Esophagus squamous epithelium (tissue), 5 donors: ENCODE results near the gene IL20RA. TPM values are rescaled to one million over a fixed set of nuclear protein-coding genes. Genes with fewer than 3 reads are reported as not detected.

Source experiments
- DNase-seq: peaks from one replicate; lab custom pipeline; 2025; lab: John Stamatoyannopoulos, UW
- H3K27ac ChIP-seq, 4 donors: fragments of 200-600 bp; sonication (generic); one replicate each; pipeline ENCODE4 v1.5.1; 2016 to 2019; ENCODE audit warnings: mild to moderate bottlenecking in 1 of 4
- H3K27me3 ChIP-seq, 4 donors: fragments of 200-600 bp; sonication (generic); 1 replicate in 3 of 4; 2 replicates in 1 of 4; pipeline versions ENCODE4 v1.5.1 to v1.6.0; 2017 to 2021; ENCODE audit warnings: antibody characterized with exemption in 1 of 4
- H3K36me3 ChIP-seq, 3 donors: fragments of 200-600 bp; sonication (generic); one replicate each; pipeline ENCODE4 v1.5.1; 2016 to 2019
- H3K4me1 ChIP-seq, 3 donors: fragments of 200-600 bp; sonication (generic); one replicate each; pipeline ENCODE4 v1.5.1; 2017 to 2019
- H3K4me3 ChIP-seq, 4 donors: fragments of 200-600 bp; sonication (generic); 1 replicate in 3 of 4; 2 replicates in 1 of 4; pipeline ENCODE4 v1.5.1; 2016 to 2019; ENCODE audit warnings: mild to moderate bottlenecking in 2 of 4, moderate library complexity in 1 of 4
- H3K9me3 ChIP-seq, 3 donors: fragments of 200-600 bp; sonication (generic); one replicate each; pipeline ENCODE4 v1.5.1; 2016 to 2019
- CTCF ChIP-seq, 6 experiments: fragments of 450-650 bp in 4 of 6; fragments of 200-600 bp in 2 of 6; sonication (generic) in 2 of 6; IDR thresholded peaks; one replicate each; pipeline ENCODE4 v1.5.1; 2016 to 2019; ENCODE audit warnings: antibody characterized with exemption in 6 of 6, mild to moderate bottlenecking in 4 of 6, moderate library complexity in 4 of 6
- POLR2A ChIP-seq, 4 donors: fragments of 450-650 bp; IDR thresholded peaks; one replicate each; pipeline ENCODE4 v1.6.1; 2017; ENCODE audit warnings: antibody characterized with exemption in 4 of 4, mild to moderate bottlenecking in 4 of 4, moderate library complexity in 3 of 4
- WGBS, 2 donors: methylation state at CpG; one replicate each; pipeline ENCODE4 v1.1.5; 2018; 5-methylcytosine and 5-hydroxymethylcytosine counted together
- intact Hi-C: fragments of 100-400 bp; cut with DNase I; formaldehyde crosslinking; loops from one replicate; pipeline ENCODE4 v1.15.0; 2022
- total RNA-seq, 4 donors: library from RNA; depleted of rRNA; stranded (reverse); fragments of >200 nt; gene quantifications; one replicate each; pipeline ENCODE4 v1.1.0, GENCODE V29; 2016
- donor health status: DM: yes; HTN: yes; CAD: no.

Gene IL20RA
- total RNA-seq, 4 donors from 2014 or later = 11.1 to 20.7 (median 13.1) TPM

- DNase-seq = no peak
- intact Hi-C loops = no loop called here
These were observed 541 bp upstream of the IL20RA start for GRCh38 chr6:137045222-137045789.

GRCh38 chr6:137043710-137044365, 927 bp downstream of the IL20RA start:
- Histone ChIP-seq H3K4me3 (peak overlapping the region; percentile 64 to 97 (median 86)), H3K27ac (peak overlapping the region; percentile 78 to 98 (median 87)), H3K36me3 (no peaks in the 10 kb centered on the region), H3K4me1 (peaks cover 0 to 30% (median 0%) of the 10 kb centered on the region in 3 donors), H3K27me3 (peaks cover 0 to 35% (median 0%) of the 10 kb centered on the region in 4 donors), H3K9me3 (no peaks in the 10 kb centered on the region)
- intact Hi-C loops = no loop called here
- DNase-seq = no peak
- 6 to 12% methylated on average over 9 to 12 of the region's 42 CpGs for WGBS, 2 donors
- no peak for TF ChIP-seq POLR2A (IDR thresholded peaks at IDR 0.05)
- TF ChIP-seq CTCF (IDR thresholded peaks at IDR 0.05) = no peak

More at GRCh38 chr6:137045222-137045789, 541 bp upstream of the IL20RA start:
- H3K4me1 ChIP-seq = peaks cover 0 to 30% (median 0%) of the 10 kb centered on the region in 3 donors
- peak overlapping the region; percentile 78 to 98 (median 87) for H3K27ac ChIP-seq
- H3K27me3 ChIP-seq = peaks cover 0 to 35% (median 0%) of the 10 kb centered on the region in 4 donors
- H3K36me3 ChIP-seq = no peaks in the 10 kb centered on the region
- peak overlapping the region; percentile 64 to 97 (median 86) for H3K4me3 ChIP-seq
- H3K9me3 ChIP-seq = no peaks in the 10 kb centered on the region
- no peak for TF ChIP-seq POLR2A (IDR thresholded peaks at IDR 0.05)
- no peak for TF ChIP-seq CTCF (IDR thresholded peaks at IDR 0.05)
- 37 to 78% methylated on average over 7 of the region's 7 CpGs for WGBS, 2 donors

GRCh38 chr6:137040393-137040792, 4.4 kb downstream of the IL20RA start:
- H3K9me3 ChIP-seq = no peaks in the 10 kb centered on the region
- intact Hi-C loops = no loop called here
- H3K36me3 ChIP-seq = no peaks in the 10 kb centered on the region
- H3K27me3 ChIP-seq = peaks cover 0 to 40% (median 0%) of the 10 kb centered on the region in 4 donors
- no peak overlapping the region for H3K27ac ChIP-seq
- no peak for DNase-seq
- TF ChIP-seq CTCF (IDR thresholded peaks at IDR 0.05) (peak in 2 of 6 experiments; percentile 23 to 37), POLR2A (IDR thresholded peaks at IDR 0.05) (no peak)
- no peak overlapping the region for H3K4me3 ChIP-seq
- H3K4me1 ChIP-seq = peaks cover 0 to 51% (median 11%) of the 10 kb centered on the region in 3 donors

- peaks cover 0 to 27% (median 0%) of the 10 kb centered on the region in 4 donors for H3K27me3 ChIP-seq
These were observed 5.8 kb downstream of the IL20RA start for GRCh38 chr6:137039010-137039409.

More at GRCh38 chr6:137039010-137039409, 5.8 kb downstream of the IL20RA start:
- Histone ChIP-seq H3K4me3 (no peak overlapping the region), H3K4me1 (peaks cover 0 to 42% (median 11%) of the 10 kb centered on the region in 3 donors), H3K9me3 (no peaks in the 10 kb centered on the region), H3K27ac (no peak overlapping the region), H3K36me3 (no peaks in the 10 kb centered on the region)
- no peak for TF ChIP-seq CTCF (IDR thresholded peaks at IDR 0.05)
- WGBS, 2 donors = 81 to 93% methylated on average over 4 of the region's 4 CpGs
- intact Hi-C loops = no loop called here
- no peak for DNase-seq
